Omental fat pad (tissue), 4 donors: ENCODE data around the gene TAAR1. TPM values are rescaled to one million over a fixed set of nuclear protein-coding genes. Genes with fewer than 3 reads are reported as not detected.
"Not testable (repeated sequence)": the region's sequence is repeated elsewhere in the genome, so short reads cannot be mapped to it uniquely, and the experiment has no call there.

ENCODE experiments used
- ATAC-seq: fragments of 150-250 bp; one replicate; pipeline ENCODE4 v1.9.1; 2016; ENCODE audit warnings: mild to moderate bottlenecking, moderate library complexity; ENCODE audit not compliant: low FRiP score
- DNase-seq: peaks from one replicate; pipeline ENCODE4 v3.0.0-alpha.2; 2019; ENCODE audit warnings: low spot score
- CTCF ChIP-seq, 3 donors: fragments of 450-650 bp; IDR thresholded peaks; one replicate each; pipeline ENCODE4 v1.5.1; 2016 to 2017; ENCODE audit warnings: antibody characterized with exemption in 3 of 3, mild to moderate bottlenecking in 3 of 3, moderate library complexity in 2 of 3
- total RNA-seq, 4 donors: library from RNA; depleted of rRNA; stranded (reverse); fragments of >200 nt; gene quantifications; one replicate each; pipeline ENCODE4 v1.1.0, GENCODE V29; 2016

Gene TAAR1, protein sequence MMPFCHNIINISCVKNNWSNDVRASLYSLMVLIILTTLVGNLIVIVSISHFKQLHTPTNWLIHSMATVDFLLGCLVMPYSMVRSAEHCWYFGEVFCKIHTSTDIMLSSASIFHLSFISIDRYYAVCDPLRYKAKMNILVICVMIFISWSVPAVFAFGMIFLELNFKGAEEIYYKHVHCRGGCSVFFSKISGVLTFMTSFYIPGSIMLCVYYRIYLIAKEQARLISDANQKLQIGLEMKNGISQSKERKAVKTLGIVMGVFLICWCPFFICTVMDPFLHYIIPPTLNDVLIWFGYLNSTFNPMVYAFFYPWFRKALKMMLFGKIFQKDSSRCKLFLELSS
- total RNA-seq: not detected

DNA sequence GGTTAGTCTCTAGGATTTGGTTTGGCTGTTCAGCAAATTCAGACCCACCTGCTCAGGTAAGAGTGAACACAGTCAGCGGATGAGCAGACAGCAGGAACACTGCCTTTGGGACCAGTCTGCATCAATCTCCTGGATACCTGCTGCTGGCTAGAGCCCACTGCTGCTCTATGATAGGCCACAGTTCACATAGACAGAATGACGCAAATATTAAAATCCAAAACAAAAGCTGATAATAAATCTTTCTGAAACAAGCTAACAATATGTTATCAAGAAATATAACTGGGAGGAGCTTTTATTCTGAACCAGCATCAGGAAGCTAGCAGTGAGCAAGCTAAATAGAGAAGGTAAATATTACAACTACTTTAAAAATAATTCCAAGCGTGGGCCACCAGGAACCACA, at the start of gene TAAR1:
TSS of gene TAAR1 (minus strand) at position 101 of the 400 bp plus-strand sequence. CDS start 13,179 bp downstream, outside the sequence.
- ATAC-seq: no peak
- DNase-seq: no peak
- TF ChIP-seq CTCF (IDR thresholded peaks at IDR 0.05): no peak

DNA sequence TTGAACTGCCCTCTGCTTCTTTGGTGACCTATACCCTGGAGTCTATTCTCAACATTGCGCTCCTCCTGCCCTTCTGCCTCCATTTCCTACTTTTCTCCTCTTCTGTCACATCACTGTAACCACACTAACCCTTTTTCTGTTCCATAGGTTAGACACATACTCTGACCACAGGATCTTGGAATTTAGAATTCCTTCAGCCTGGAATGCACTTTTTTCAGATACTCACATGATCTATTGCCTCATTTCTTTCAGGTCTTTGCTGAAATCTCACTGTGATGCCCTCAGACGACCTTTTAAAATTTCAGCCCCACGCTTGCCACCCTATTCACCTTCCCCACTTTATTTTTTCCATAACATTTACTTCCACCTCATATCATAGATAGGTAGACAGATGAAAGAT, 49.8 kb upstream of the TAAR1 start:
- ATAC-seq (no peak), DNase-seq (no peak)
- no peak for TF ChIP-seq CTCF (IDR thresholded peaks at IDR 0.05)

DNA sequence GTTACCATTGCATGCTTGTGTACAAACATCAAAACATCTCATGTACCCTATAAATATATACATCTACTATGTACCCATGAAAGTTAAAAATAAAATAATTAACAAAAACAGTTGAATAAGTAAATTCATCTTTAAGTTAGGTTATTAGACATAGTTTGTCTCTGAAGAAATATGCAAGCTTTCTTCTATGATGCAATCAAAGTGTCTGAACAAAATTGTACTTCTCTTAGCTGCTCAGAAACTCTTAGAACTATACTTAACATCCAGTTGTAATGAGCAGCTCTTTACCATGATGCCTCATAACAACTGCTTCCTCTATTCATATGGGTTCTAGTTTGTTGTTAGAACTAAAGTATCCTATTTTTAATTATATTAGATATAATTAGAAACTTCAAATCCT, 49.0 kb upstream of the TAAR1 start:
- no peak for TF ChIP-seq CTCF (IDR thresholded peaks at IDR 0.05)
- no peak for DNase-seq
- ATAC-seq: no peak

GRCh38 chr6:132706756-132707155, 47.8 kb upstream of the TAAR1 start:
- DNase-seq, ATAC-seq: not testable (repeated sequence)

DNA sequence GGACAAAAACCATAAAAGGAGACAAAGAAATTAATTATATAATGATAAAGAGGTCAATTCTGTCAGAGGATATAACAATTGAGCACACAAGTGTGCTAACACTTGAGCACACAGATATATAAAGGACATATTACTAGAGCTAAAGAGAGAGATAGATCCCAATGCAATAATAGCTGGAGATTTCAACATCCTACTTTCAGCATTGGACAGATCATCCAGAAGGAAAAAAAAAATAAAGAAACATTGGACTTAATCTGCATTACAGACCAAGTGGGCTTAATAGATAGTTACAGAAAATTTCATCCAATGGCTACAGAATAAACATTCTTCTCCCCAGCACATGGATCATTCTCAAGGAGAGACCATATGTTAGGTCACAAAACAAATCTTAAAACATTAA, 45.0 kb upstream of the TAAR1 start:
- DNase-seq (no peak), ATAC-seq (no peak)
- no peak for TF ChIP-seq CTCF (IDR thresholded peaks at IDR 0.05)

DNA sequence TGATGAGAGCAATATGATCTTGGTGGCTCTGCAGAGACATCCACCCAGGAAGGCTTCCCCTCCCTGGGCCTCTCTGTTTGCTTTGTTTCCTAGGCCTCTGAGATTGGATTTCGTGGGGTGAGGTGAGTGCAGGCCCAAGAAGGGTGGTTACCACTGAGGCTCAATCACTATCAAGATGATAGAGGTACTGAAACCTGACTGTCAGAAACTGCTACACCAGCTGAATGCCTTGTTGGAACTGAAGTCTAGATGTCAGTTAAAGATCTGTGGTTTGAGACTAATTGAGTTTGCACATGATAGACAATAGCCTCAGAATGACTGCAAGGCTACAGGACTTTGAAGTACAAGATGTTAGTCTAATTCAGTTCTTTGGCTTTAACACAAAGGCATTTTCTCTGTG, 39.6 kb upstream of the TAAR1 start:
- no peak for DNase-seq
- no peak for TF ChIP-seq CTCF (IDR thresholded peaks at IDR 0.05)
- ATAC-seq: no peak

DNA sequence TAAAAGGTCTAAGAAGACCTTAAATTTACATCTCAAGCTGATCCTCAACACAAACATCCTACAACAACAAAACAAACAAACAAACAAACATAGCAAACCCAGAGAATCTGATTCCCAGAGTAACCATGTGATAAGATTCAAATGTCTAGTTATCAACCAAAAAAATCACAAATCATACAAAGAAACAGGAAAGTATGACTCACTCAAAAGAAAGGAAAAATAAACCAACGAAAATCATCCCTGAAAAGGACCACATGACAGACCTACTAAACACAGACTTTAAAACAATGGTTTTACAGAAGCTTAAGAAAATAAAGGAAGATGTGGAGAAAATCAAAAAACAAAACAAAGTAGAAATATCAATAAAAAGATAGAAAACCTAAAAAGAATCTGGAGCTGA, 36.8 kb upstream of the TAAR1 start:
- TF ChIP-seq CTCF (IDR thresholded peaks at IDR 0.05): no peak
- DNase-seq (no peak), ATAC-seq (no peak)
